H1 (cell line): ENCODE measurements around the gene SRGAP3. TPM values are rescaled to one million over a fixed set of nuclear protein-coding genes. Genes with fewer than 3 reads are reported as not detected.

Experiments used
- CTCF ChIA-PET: fragments of 300-600 bp; sonication (Branson Sonifier 250); formaldehyde crosslinking; loops from one replicate; lab custom pipeline; 2021; ENCODE audit not compliant: partially characterized antibody; lab: Charles Lee
- POLR2A ChIA-PET: fragments of 300-600 bp; sonication (Branson Sonifier 250); formaldehyde crosslinking; loops from one replicate; lab custom pipeline; 2021; ENCODE audit warnings: inconsistent platforms; ENCODE audit not compliant: partially characterized antibody; lab: Charles Lee
- DNase-seq, 2 experiments: peaks; one replicate each; pipeline versions ENCODE4 v3.0.0 to v3.0.0-alpha.2; 2010 to 2022; ENCODE audit warnings: low spot score in 2 of 2, low read depth in 1 of 2, mixed read lengths in 1 of 2
- FAIRE-seq: peaks from 2 replicates; lab custom pipeline; 2011; peaks lifted over from hg19 to GRCh38; lab: Jason Lieb, UNC
- H2AFZ ChIP-seq: 2 replicates; pipeline ENCODE4 v1.8.1; 2012; ENCODE audit warnings: low read length, inconsistent platforms
- H2AK5ac ChIP-seq: 2 replicates; pipeline ENCODE4 v1.6.1; 2013; ENCODE audit warnings: low read depth, low read length
- H2BK120ac ChIP-seq: replicated peaks from 2 replicates; pipeline ENCODE3; 2013; ENCODE audit warnings: low read depth, low read length, inconsistent platforms
- H2BK12ac ChIP-seq: 2 replicates; pipeline ENCODE4 v1.6.1; 2013; ENCODE audit warnings: low read depth, low read length
- H2BK15ac ChIP-seq: 2 replicates; pipeline ENCODE4 v1.6.1; 2013; ENCODE audit warnings: low read length
- H2BK20ac ChIP-seq: 2 replicates; pipeline ENCODE4 v1.6.1; 2013; ENCODE audit warnings: low read length
- H2BK5ac ChIP-seq: 2 replicates; pipeline ENCODE4 v1.6.1; 2013; ENCODE audit warnings: low read depth, low read length
- H3K14ac ChIP-seq: 2 replicates; pipeline ENCODE4 v1.6.1; 2013; ENCODE audit warnings: inconsistent platforms; ENCODE audit not compliant: insufficient read length
- H3K18ac ChIP-seq: 2 replicates; pipeline ENCODE4 v1.6.1; 2013; ENCODE audit warnings: low read length; ENCODE audit errors: extremely low read depth
- H3K23ac ChIP-seq: 2 replicates; pipeline ENCODE4 v1.6.1; 2013; ENCODE audit warnings: inconsistent platforms; ENCODE audit not compliant: insufficient read length
- H3K23me2 ChIP-seq: 2 replicates; pipeline ENCODE4 v1.6.1; 2013; ENCODE audit warnings: low read depth, low read length
- H3K27ac ChIP-seq: 2 replicates; pipeline ENCODE4 v1.6.1; 2011; ENCODE audit warnings: low read depth, low read length, inconsistent platforms
- H3K27me3 ChIP-seq, 4 experiments: replicated peaks in 1 of 4; 1 replicate in 1 of 4; 2 replicates in 3 of 4; pipeline versions ENCODE4 v1.6.1 to v1.8.1; 2011 to 2013; ENCODE audit warnings: low read length in 3 of 4, mild to moderate bottlenecking in 3 of 4, inconsistent platforms in 2 of 4, mixed read lengths in 2 of 4, moderate library complexity in 1 of 4; ENCODE audit not compliant: control insufficient read depth in 3 of 4, insufficient read depth in 3 of 4; ENCODE audit errors: extremely low read depth in 1 of 4
- H3K36me3 ChIP-seq, 4 experiments: 2 replicates each; pipeline versions ENCODE4 v1.6.1 to v1.8.1; 2011 to 2013; ENCODE audit warnings: mild to moderate bottlenecking in 4 of 4, low read length in 3 of 4, moderate library complexity in 2 of 4, control low read depth in 1 of 4, inconsistent platforms in 1 of 4; ENCODE audit not compliant: insufficient read depth in 4 of 4, control insufficient read depth in 2 of 4
- H3K4ac ChIP-seq: replicated peaks from 2 replicates; pipeline ENCODE3; 2013; ENCODE audit warnings: low read length, low read depth, mixed read lengths, inconsistent platforms; ENCODE audit not compliant: insufficient read length
- H3K4me1 ChIP-seq, 4 experiments: replicated peaks in 1 of 4; 1 replicate in 1 of 4; 2 replicates in 3 of 4; pipeline versions ENCODE4 v1.6.1 to v1.8.1; 2011 to 2013; ENCODE audit warnings: low read length in 3 of 4, inconsistent platforms in 2 of 4, mixed read lengths in 1 of 4; ENCODE audit not compliant: insufficient read depth in 4 of 4, control insufficient read depth in 3 of 4
- H3K4me2 ChIP-seq, 2 experiments: 2 replicates each; pipeline versions ENCODE4 v1.6.1 to v1.8.1; 2011 to 2013; ENCODE audit warnings: low read depth in 2 of 2, low read length in 2 of 2, control low read depth in 1 of 2, inconsistent platforms in 1 of 2, mild to moderate bottlenecking in 1 of 2; ENCODE audit not compliant: insufficient read depth in 1 of 2
- H3K4me3 ChIP-seq, 4 experiments: fragments of 200-600, 300-600 bp in 1 of 4; sonication (generic), shearing (Covaris generic), sonication (Bioruptor Twin) in 1 of 4; 2 replicates each; pipeline versions ENCODE4 v1.5.1 to v1.8.1; 2011 to 2016; ENCODE audit warnings: low read length in 4 of 4, low read depth in 3 of 4, control low read depth in 2 of 4, inconsistent platforms in 2 of 4, mild to moderate bottlenecking in 2 of 4, mixed read lengths in 1 of 4, moderate library complexity in 1 of 4; ENCODE audit not compliant: insufficient read depth in 2 of 4; ENCODE audit errors: extremely low read depth in 1 of 4
- H3K56ac ChIP-seq: replicated peaks from 2 replicates; pipeline ENCODE3; 2013; ENCODE audit warnings: low read depth, mild to moderate bottlenecking, mixed read lengths, low read length, inconsistent platforms; ENCODE audit not compliant: insufficient read length
- H3K79me1 ChIP-seq: 2 replicates; pipeline ENCODE4 v1.6.1; 2013; ENCODE audit warnings: low read depth, low read length, control low read depth
- H3K79me2 ChIP-seq, 2 experiments: 2 replicates each; pipeline versions ENCODE4 v1.6.1 to v1.8.1; 2012 to 2013; ENCODE audit warnings: low read length in 2 of 2, mild to moderate bottlenecking in 2 of 2, inconsistent platforms in 1 of 2; ENCODE audit not compliant: insufficient read depth in 2 of 2, control insufficient read depth in 1 of 2
- H3K9ac ChIP-seq, 4 experiments: replicated peaks in 1 of 4; 1 replicate in 1 of 4; 2 replicates in 3 of 4; pipeline versions ENCODE4 v1.6.1 to v1.8.1; 2011 to 2013; ENCODE audit warnings: low read depth in 3 of 4, low read length in 3 of 4, control low read depth in 2 of 4, mild to moderate bottlenecking in 2 of 4, moderate library complexity in 2 of 4, inconsistent platforms in 1 of 4; ENCODE audit errors: extremely low read depth in 1 of 4
- H3K9me3 ChIP-seq, 2 experiments: 2 replicates each; pipeline versions ENCODE4 v1.6.1 to v1.8.1; 2012 to 2013; ENCODE audit warnings: mild to moderate bottlenecking in 2 of 2, moderate library complexity in 2 of 2, control low read depth in 1 of 2, inconsistent platforms in 1 of 2, low read depth in 1 of 2, low read length in 1 of 2, mixed read lengths in 1 of 2; ENCODE audit not compliant: insufficient read depth in 2 of 2
- H4K20me1 ChIP-seq, 2 experiments: replicated peaks in 1 of 2; 2 replicates each; pipeline versions ENCODE3 to v1.8.1; 2011 to 2013; ENCODE audit warnings: inconsistent platforms in 2 of 2, low read length in 2 of 2, mild to moderate bottlenecking in 1 of 2; ENCODE audit not compliant: insufficient read depth in 2 of 2, control insufficient read depth in 1 of 2
- H4K5ac ChIP-seq: 2 replicates; pipeline ENCODE4 v1.6.1; 2013; ENCODE audit warnings: low read length, low read depth, mixed read lengths, inconsistent platforms; ENCODE audit not compliant: insufficient read length
- H4K8ac ChIP-seq: 2 replicates; pipeline ENCODE4 v1.8.0; 2013; ENCODE audit warnings: mild to moderate bottlenecking, moderate library complexity, low read length, inconsistent platforms; ENCODE audit not compliant: insufficient read depth; ENCODE audit errors: extremely low read depth
- H4K91ac ChIP-seq: replicated peaks from 2 replicates; pipeline ENCODE3; 2013; ENCODE audit warnings: low read length, mixed read lengths, inconsistent platforms; ENCODE audit not compliant: insufficient read length
- EZH2 ChIP-seq: fragments of 200-600 bp; sonication (generic); IDR thresholded peaks from 2 replicates; pipeline ENCODE4 v1.7.1; 2012; ENCODE audit warnings: low read depth, mild to moderate bottlenecking, moderate library complexity, low read length, inconsistent platforms; ENCODE audit not compliant: severe bottlenecking
- FOSL1 ChIP-seq: IDR thresholded peaks from 2 replicates; pipeline ENCODE4 v1.6.1; 2011; ENCODE audit warnings: mild to moderate bottlenecking, low read depth, low read length, moderate library complexity; ENCODE audit not compliant: insufficient read depth
- POU5F1 ChIP-seq: IDR thresholded peaks from 2 replicates; pipeline ENCODE4 v1.6.1; 2011; ENCODE audit warnings: low read depth, mild to moderate bottlenecking, low read length, moderate library complexity
- SP2 ChIP-seq: IDR thresholded peaks from 2 replicates; pipeline ENCODE4 v1.6.1; 2012; ENCODE audit warnings: mild to moderate bottlenecking, low read length, inconsistent platforms
- YY1 ChIP-seq: IDR thresholded peaks from 2 replicates; pipeline ENCODE4 v1.6.1; 2011; ENCODE audit warnings: low read depth, mild to moderate bottlenecking, low read length
- WGBS, 2 experiments: shearing (Covaris generic) in 1 of 2; methylation state at CpG; one replicate each; pipeline versions ENCODE4 v1.1.6 to v1.1.7; 2013 to 2015; ENCODE audit warnings: low lambda C conversion rate in 2 of 2, mixed read lengths in 2 of 2, inconsistent platforms in 1 of 2, low coverage in 1 of 2, missing lambda C conversion rate in 1 of 2; ENCODE audit not compliant: insufficient replicate concordance in 2 of 2, insufficient coverage in 1 of 2, insufficient read length in 1 of 2; ENCODE audit errors: extremely low coverage in 1 of 2, missing lambda C conversion rate in 1 of 2; 5-methylcytosine and 5-hydroxymethylcytosine counted together
- polyA plus RNA-seq, 7 experiments: library from polyadenylated mRNA; depleted of rRNA in 3 of 7; stranded (reverse) in 5 of 7; unstranded in 2 of 7; fragments of >200 nt in 5 of 7; fragments of 200-250 nt in 2 of 7; gene quantifications; 1 replicate in 5 of 7; 2 replicates in 1 of 7; 4 replicates in 1 of 7; pipeline versions ENCODE4 v1.2.1 to v1.2.3, GENCODE V29; 2011 to 2013; ENCODE audit warnings: missing spikeins in 2 of 7, mixed read lengths in 2 of 7
- total RNA-seq: library from RNA; stranded (reverse); fragmentation: NEBNext Ultra II Directional; extraction: Animal tissue kit (Norgen Biotek cat#: 25700); gene quantifications from 2 replicates; pipeline ENCODE4 v1.2.1, GENCODE V29; 2021
- TF ChIP-seq, protein P1 (sequence below): IDR thresholded peaks from 2 replicates; pipeline ENCODE4 v1.6.1; 2012; ENCODE audit warnings: inconsistent platforms

Gene SRGAP3
- total and polyA plus RNA-seq, 2 of the 8 experiments (the other 6 are each of a cell fraction or from before 2014, with no cell fraction given): 5.8 to 11.4 TPM

DNA sequence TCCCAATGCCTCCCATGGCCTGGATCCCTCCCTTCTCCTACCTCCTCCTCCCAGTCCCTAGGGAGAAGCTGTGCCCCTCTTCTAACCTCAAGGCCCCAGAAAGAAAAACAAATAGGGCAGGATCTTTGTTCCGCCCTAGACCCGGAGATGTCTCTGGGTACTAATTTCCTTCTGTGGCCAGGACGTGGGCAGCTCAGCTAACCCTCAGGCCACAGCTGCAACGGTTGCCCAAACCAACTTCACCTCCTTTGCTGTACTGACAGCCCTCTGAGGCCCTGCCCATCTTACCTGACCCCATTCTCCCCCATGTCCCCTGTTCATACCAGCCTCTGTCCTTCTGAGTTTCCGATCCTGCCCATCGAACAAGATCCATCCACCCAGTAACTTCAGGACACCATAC lies 70.7 kb downstream of the SRGAP3 start:
- no peak overlapping the region for H4K91ac ChIP-seq
- H2BK20ac ChIP-seq: no peak overlapping the region
- no peak overlapping the region for H2AK5ac ChIP-seq
- no peaks in the 10 kb centered on the region for H3K27me3 ChIP-seq
- DNase-seq: no peak
- no peak overlapping the region for H3K4ac ChIP-seq
- no peak overlapping the region for H3K23ac ChIP-seq
- no peak overlapping the region for H4K8ac ChIP-seq
- H2BK120ac ChIP-seq: no peak overlapping the region
- H3K9ac ChIP-seq: no peak overlapping the region
- no peak overlapping the region for H3K18ac ChIP-seq
- H3K4me2 ChIP-seq: no peak overlapping the region
- H3K79me2 ChIP-seq: no peaks in the 10 kb centered on the region
- H3K4me1 ChIP-seq: peaks cover 0 to 5% (median 4%) of the 10 kb centered on the region in 4 experiments; a peak in 5 of 7 replicates
- no peak overlapping the region for H4K5ac ChIP-seq
- no peak overlapping the region for H3K27ac ChIP-seq
- H2BK12ac ChIP-seq: no peak overlapping the region
- no peak overlapping the region for H2BK5ac ChIP-seq
- 88% methylated on average over 6 of the region's 6 CpGs; no CpG with 5 or more reads in 1 of the 2 experiments for WGBS, 2 experiments
- no peak overlapping the region for H3K14ac ChIP-seq
- no peaks in the 10 kb centered on the region for H3K79me1 ChIP-seq
- no peaks in the 10 kb centered on the region for H3K23me2 ChIP-seq
- TF ChIP-seq POU5F1 (no peak), SP2 (no peak), FOSL1 (no peak), YY1 (no peak), EZH2 (no peak)
- TF ChIP-seq, protein P1, sequence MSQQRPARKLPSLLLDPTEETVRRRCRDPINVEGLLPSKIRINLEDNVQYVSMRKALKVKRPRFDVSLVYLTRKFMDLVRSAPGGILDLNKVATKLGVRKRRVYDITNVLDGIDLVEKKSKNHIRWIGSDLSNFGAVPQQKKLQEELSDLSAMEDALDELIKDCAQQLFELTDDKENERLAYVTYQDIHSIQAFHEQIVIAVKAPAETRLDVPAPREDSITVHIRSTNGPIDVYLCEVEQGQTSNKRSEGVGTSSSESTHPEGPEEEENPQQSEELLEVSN: no peak
- POLR2A ChIA-PET: no interaction called here
- H2BK15ac ChIP-seq: no peak overlapping the region
- H2AFZ ChIP-seq: no peak overlapping the region
- no peaks in the 10 kb centered on the region for H4K20me1 ChIP-seq
- no peaks in the 10 kb centered on the region for H3K36me3 ChIP-seq
- no peak for FAIRE-seq
- CTCF ChIA-PET: interaction anchor here (0.8 to 1.1 kb wide), 2 partner anchors 12 to 55 kb away, joined by 3 read pairs; no protein-coding TSS in a partner anchor
- no peak overlapping the region for H3K4me3 ChIP-seq
- no peaks in the 10 kb centered on the region for H3K9me3 ChIP-seq
- H3K56ac ChIP-seq: no peak overlapping the region
